Amniotic epithelial cell (primary cell): Measurements from ENCODE around the gene H2BW2.
"Not testable (repeated sequence)": the region's sequence is repeated elsewhere in the genome, so short reads cannot be mapped to it uniquely, and the experiment has no call there.

Source experiments
- DNase-seq: peaks from one replicate; pipeline ENCODE4 v3.0.0-alpha.2; 2010; ENCODE audit warnings: low read depth

Gene H2BW2

GRCh38 chrX:104039689-104040505 lies at the start of gene H2BW2:
Gene H2BW2, plus strand, starts transcription at chrX:104039956. Its CDS starts 39 bp downstream, at chrX:104039995.
- no peak for DNase-seq

- DNase-seq, result no peak
These were observed 40.5 kb upstream of the H2BW2 start for GRCh38 chrX:103999234-103999633.

GRCh38 chrX:104008831-104009230 lies 30.9 kb upstream of the H2BW2 start:
- no peak for DNase-seq

- DNase-seq, result no peak
These were observed 26.6 kb upstream of the H2BW2 start for GRCh38 chrX:104013158-104013557.

GRCh38 chrX:104013606-104014005 lies 26.1 kb upstream of the H2BW2 start, which contains the start of gene H2BW1:
Gene H2BW1, minus strand, starts transcription at chrX:104013708. Its CDS starts 132 bp downstream, at chrX:104013576.
- no peak for DNase-seq

GRCh38 chrX:104015576-104015975 lies 24.2 kb upstream of the H2BW2 start:
- DNase-seq, result not testable (repeated sequence)

GRCh38 chrX:104018126-104018525 lies 21.6 kb upstream of the H2BW2 start:
- no peak for DNase-seq

GRCh38 chrX:104041003-104041402 lies 1.2 kb downstream of the H2BW2 start:
- DNase-seq, result no peak

- DNase-seq, result no peak
These were observed 5.9 kb downstream of the H2BW2 start for GRCh38 chrX:104045642-104046041.

GRCh38 chrX:104047171-104047570 lies 7.4 kb downstream of the H2BW2 start:
- DNase-seq, result no peak

GRCh38 chrX:104054956-104055355 lies 15.2 kb downstream of the H2BW2 start:
- not testable (repeated sequence) for DNase-seq

GRCh38 chrX:104062636-104063035 lies 22.9 kb downstream of the H2BW2 start:
- DNase-seq, result not testable (repeated sequence)

GRCh38 chrX:104075778-104076445 lies 36.2 kb downstream of the H2BW2 start, which contains the start of gene TMSB15C:
Gene TMSB15C, minus strand, starts transcription at chrX:104076236.
- DNase-seq, result not testable (repeated sequence)

GRCh38 chrX:104077854-104078253 lies 38.1 kb downstream of the H2BW2 start:
- not testable (repeated sequence) for DNase-seq

GRCh38 chrX:104084063-104084462 lies 44.3 kb downstream of the H2BW2 start:
- DNase-seq, result no peak

- no peak for DNase-seq
These were observed 45.0 kb downstream of the H2BW2 start for GRCh38 chrX:104084534-104085277.

- no peak for DNase-seq
These were observed 45.7 kb downstream of the H2BW2 start for GRCh38 chrX:104085477-104085876.

- DNase-seq, result no peak
These were observed 46.2 kb downstream of the H2BW2 start for GRCh38 chrX:104085919-104086318.
